GM20000 (cell line): Measurements from ENCODE around the gene ZNF207.
A peak's percentile ranks its signal among the peaks of the same experiment; 100 is the strongest.

Experiments used
- DNase-seq: peaks from one replicate; pipeline ENCODE4 v3.0.0; 2012; ENCODE audit warnings: low spot score
- TF ChIP-seq, protein P1 (sequence below): IDR thresholded peaks from 2 replicates; pipeline ENCODE4 v1.5.1; 2012; ENCODE audit warnings: mild to moderate bottlenecking, control low read depth; ENCODE audit errors: extremely low read depth, missing control alignments

Gene ZNF207

DNA sequence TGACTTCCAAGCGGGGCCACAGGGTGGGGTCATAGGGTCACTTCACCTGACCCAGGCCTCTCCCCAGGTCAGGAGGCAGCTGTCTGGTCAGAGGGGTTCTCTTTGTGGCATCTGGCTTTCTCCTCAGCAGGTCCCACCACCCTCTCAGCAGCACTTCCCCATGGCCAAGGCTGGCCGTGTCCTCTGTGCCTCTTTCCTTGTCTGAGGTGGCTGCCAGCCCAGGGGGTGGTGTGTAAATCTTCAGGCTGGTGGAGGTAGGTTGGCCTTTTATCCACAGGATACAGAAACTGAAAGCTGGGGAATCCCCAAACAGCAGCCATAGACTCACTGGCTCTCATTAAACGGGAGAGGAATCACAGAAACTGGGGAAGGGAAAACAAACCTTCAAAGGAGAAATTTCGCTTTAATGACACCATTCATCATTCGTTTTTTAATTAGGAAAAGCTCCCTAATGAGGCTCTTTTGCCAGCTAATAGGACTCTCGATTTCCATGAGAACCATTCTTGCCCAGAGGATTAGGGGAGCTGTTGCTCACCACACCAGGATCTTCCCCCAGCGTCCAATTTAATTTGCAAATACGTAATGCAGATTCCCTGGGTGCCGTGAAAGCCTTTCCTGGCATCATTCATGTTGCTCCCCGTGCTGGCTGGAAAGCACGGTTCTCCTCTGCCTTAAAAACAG lies 26.0 kb upstream of the ZNF207 start:
- TF ChIP-seq, protein P1, sequence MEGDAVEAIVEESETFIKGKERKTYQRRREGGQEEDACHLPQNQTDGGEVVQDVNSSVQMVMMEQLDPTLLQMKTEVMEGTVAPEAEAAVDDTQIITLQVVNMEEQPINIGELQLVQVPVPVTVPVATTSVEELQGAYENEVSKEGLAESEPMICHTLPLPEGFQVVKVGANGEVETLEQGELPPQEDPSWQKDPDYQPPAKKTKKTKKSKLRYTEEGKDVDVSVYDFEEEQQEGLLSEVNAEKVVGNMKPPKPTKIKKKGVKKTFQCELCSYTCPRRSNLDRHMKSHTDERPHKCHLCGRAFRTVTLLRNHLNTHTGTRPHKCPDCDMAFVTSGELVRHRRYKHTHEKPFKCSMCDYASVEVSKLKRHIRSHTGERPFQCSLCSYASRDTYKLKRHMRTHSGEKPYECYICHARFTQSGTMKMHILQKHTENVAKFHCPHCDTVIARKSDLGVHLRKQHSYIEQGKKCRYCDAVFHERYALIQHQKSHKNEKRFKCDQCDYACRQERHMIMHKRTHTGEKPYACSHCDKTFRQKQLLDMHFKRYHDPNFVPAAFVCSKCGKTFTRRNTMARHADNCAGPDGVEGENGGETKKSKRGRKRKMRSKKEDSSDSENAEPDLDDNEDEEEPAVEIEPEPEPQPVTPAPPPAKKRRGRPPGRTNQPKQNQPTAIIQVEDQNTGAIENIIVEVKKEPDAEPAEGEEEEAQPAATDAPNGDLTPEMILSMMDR = no peak
- peak; percentile 37 for DNase-seq

GRCh38 chr17:32327911-32328310 lies 22.0 kb upstream of the ZNF207 start:
- TF ChIP-seq, protein P1 = no peak
- DNase-seq = no peak

DNA sequence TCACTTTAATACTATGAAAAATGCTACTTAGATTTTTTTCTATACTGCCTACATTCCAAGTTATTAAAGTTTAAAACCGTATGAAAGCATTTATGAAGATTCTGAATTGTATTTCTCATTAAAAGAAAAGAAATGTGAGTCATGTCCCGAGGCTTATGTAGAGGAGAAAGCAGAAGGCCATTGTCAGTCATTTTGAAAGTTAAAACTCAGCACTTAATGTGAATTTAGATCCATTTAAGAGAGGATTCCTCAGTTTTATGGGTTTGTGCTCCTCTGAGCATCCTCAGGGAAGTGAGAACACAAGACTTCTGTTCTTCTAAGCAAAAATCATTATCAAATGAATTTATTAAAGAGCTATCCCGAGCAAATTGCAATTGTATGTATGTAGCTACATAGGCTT lies 19.8 kb upstream of the ZNF207 start:
- no peak for DNase-seq
- TF ChIP-seq, protein P1 = no peak

GRCh38 chr17:32331243-32332040 lies 18.5 kb upstream of the ZNF207 start:
- DNase-seq = no peak

DNA sequence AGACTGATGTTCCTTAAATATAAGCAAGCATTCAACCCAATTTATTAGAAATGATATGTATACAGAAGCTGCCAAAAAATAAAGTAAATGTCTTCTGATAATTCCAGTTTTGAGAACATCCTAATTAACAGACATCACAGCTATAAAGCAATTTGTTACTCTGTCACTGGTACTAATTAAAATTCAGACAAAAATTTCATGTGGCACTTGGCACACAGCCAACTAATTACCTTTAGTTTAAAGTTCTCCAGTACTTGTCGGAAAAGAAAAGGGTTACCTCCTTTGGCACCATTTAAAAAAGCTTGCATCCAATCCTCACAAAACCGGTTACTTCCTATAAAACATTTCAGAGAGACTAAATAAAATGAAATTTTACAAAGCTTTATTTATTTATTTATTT lies 16.8 kb upstream of the ZNF207 start:
- TF ChIP-seq, protein P1 = no peak
- no peak for DNase-seq

More at GRCh38 chr17:32331243-32332040, 18.5 kb upstream of the ZNF207 start:
- TF ChIP-seq, protein P1 = no peak

DNA sequence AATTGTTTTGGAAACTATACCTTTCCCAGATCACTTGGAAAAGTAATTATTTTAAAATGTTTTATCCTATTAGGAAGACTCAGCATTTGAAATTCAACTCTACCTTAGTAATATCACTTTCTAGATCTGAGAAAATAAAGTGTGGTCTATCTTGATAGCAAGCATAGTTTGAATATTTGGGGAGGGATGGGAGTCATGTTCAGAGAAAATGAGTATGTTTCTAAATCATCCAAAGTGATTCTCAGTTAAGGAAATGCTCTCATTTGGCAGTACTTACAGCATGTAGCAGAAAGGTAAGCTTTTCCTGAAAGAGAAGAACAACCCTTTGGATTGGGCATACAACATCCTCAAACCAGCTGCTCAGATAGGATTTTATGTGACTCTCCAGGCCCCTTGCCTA lies 14.9 kb upstream of the ZNF207 start:
- DNase-seq = no peak
- TF ChIP-seq, protein P1 = no peak

- TF ChIP-seq, protein P1 = no peak
- DNase-seq = no peak
Observed at GRCh38 chr17:32335687-32336086, 14.3 kb upstream of the ZNF207 start.
